Colon (tissue), 2 donors: Measurements from ENCODE around the gene CLEC2A.
"Not testable (repeated sequence)": the region's sequence is repeated elsewhere in the genome, so short reads cannot be mapped to it uniquely, and the experiment has no call there.

Source experiments
- FAIRE-seq: peaks from 2 replicates; lab custom pipeline; 2012; peaks lifted over from hg19 to GRCh38; lab: Jason Lieb, UNC
- donor health status: control.
- donor health status: control.

The CLEC2A gene, protein sequence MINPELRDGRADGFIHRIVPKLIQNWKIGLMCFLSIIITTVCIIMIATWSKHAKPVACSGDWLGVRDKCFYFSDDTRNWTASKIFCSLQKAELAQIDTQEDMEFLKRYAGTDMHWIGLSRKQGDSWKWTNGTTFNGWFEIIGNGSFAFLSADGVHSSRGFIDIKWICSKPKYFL

GRCh38 chr12:9932270-9932669 lies at the start of gene CLEC2A:
TSS of gene CLEC2A (minus strand) at chr12:9932370. CDS start at chr12:9932329, 41 bp downstream.
- FAIRE-seq: no peak

GRCh38 chr12:9980126-9980525 lies 48.0 kb upstream of the CLEC2A start:
- no peak for FAIRE-seq

GRCh38 chr12:9977916-9978315 lies 45.7 kb upstream of the CLEC2A start:
- no peak for FAIRE-seq

DNA sequence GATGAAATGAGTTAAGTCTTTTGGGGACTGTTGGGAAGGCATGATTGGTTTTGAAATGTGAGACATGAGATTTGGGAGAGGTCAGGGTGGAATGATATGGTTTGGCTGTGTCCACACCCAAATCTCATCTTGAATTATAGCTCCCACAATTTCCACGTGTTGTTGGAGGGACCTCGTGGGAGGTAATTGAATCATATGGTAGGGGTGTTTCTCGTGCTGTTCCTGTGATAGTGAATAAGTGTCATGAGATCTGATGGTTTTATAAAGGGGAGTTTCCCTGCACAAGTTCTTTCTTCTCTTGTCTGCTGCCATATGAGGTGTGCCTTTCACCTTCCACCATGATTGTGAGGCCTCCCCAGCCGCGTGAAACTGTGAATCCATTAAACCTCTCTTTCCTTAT lies 44.5 kb upstream of the CLEC2A start:
- FAIRE-seq: not testable (repeated sequence)

GRCh38 chr12:9975614-9976013 lies 43.4 kb upstream of the CLEC2A start:
- FAIRE-seq: no peak

DNA sequence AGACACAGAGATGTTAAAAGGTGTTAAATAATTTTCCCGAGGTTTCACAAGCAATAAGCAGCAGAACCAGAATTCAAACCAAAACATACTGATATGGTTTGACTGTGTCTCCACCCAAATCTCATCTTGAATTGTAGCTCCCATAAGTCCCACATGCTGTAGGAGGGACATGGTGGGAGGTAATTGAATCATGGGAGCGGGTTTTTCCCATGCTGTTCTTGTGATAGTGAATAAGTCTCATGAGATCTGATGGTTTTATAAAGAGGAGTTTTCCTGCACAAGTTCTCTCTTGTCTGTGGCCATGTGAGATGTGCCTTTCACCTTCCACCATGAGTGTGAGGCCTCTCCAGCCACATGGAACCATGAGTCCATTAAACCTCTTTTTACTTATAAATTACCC lies 42.6 kb upstream of the CLEC2A start:
- FAIRE-seq: not testable (repeated sequence)

- no peak for FAIRE-seq
Observed at GRCh38 chr12:9973949-9974348, 41.8 kb upstream of the CLEC2A start.

DNA sequence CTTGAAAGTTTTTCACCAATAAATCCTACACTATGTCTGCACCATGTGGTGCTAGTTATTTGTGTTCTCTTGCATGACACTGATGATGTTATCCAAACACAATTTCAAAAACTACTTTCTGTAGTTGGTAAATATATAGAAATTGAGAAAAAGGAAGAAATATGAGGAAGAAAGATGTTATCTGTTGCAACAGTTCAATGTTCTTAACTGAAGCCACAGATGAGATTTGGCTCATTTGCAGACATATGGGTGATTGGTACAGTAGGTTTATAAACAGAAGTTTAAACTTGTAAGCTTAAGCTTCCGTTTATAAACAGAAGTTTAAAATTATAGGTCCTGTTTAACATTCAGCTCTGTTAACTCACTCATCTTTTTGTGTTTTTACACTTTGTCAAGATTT lies 39.0 kb upstream of the CLEC2A start, which contains the start of gene CLEC12A:
Gene CLEC12A, plus strand, starts transcription at position 229 of the 400 bp plus-strand sequence. CDS start 188 bp downstream, outside the sequence.
- no peak for FAIRE-seq

- no peak for FAIRE-seq
Observed at GRCh38 chr12:9969673-9970072, 37.5 kb upstream of the CLEC2A start.

DNA sequence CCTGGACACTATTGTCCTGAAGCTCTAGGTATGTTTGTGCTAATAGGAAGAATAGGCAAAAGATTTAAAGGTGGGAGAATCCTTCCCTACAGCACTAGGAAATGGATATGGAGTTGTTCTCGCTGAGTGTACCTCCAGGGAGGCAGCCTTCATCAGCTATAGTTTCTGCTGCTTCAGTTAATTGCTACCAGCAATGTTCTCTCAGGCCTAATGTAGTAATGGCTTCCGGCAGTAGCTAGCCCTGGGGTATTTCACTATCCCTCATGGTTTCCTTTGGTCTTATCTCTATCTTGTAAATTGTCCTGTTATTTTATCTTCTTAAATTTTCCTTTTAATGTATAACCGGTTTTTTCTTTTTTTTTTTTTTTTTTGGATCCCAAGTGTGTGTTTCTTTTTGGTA lies 29.7 kb upstream of the CLEC2A start:
- no peak for FAIRE-seq

- FAIRE-seq: no peak
Observed at GRCh38 chr12:9961106-9961505, 28.9 kb upstream of the CLEC2A start.

DNA sequence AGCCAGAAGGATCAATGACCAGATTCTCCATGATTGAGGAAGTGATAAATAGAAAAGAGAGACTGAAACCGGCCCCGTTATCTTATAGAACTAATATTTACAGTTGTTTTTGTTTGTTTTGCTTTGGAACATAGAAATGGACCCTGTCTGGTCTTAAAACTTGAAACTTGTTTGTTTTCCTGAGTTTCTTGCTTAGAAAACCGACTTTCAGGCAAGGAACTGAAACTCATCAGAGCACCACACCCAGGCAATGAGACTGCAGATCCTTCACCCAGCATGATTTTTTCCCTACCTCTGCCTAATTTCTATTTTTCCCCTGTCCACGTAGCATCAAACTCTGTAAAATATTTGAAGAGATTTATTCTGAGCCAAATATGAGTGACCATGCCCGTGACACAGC lies 28.4 kb upstream of the CLEC2A start:
- FAIRE-seq: no peak

DNA sequence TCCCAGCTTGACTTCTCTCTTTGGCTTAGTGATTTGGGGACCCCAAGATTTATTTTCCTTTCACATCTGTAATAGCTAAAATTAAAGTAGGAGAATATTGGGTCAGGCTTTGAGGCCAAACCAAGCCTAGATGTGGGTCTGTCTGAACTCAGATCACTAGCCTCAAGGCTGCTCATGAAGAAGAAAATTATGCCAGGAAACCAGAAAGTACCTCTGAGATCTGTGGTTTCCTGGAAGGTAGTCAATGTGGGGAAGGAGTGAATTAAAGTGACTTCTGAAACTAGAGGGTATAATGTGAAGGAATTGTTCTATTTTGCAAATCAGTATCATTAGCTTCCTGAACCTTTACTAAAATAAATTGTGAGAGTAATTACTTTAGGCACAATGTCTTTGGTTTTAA lies 25.7 kb upstream of the CLEC2A start:
- FAIRE-seq: no peak

DNA sequence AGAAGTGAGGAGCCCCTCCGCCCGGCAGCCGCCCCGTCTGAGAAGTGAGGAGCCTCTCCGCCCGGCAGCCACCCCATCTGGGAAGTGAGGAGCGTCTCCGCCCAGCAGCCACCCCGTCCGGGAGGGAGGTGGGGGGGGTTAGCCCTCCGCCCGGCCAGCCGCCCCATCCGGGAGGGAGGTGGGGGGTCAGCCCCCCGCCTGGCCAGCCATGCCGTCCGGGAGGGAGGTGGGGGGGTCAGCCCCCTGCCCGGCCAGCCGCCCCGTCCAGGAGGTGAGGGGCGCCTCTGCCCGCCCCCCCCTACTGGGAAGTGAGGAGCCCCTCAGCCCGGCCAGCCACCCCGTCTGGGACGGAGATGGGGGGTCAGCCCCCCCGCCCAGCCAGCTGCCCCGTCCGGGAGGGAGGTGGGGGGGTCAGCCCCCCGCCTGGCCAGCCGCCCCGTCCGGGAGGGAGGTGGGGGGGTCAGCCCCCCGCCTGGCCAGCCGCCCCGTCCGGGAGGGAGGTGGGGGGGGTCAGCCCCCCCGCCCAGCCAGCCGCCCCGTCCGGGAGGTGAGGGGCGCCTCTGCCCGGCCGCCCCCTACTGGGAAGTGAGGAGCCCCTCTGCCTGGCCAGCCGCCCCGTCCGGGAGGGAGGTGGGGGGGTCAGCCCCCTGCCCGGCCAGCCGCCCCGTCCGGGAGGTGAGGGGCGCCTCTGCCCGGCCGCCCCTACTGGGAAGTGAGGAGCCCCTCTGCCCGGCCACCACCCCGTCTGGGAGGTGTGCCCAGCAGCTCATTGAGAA lies 21.0 kb upstream of the CLEC2A start:
- FAIRE-seq: not testable (repeated sequence)

DNA sequence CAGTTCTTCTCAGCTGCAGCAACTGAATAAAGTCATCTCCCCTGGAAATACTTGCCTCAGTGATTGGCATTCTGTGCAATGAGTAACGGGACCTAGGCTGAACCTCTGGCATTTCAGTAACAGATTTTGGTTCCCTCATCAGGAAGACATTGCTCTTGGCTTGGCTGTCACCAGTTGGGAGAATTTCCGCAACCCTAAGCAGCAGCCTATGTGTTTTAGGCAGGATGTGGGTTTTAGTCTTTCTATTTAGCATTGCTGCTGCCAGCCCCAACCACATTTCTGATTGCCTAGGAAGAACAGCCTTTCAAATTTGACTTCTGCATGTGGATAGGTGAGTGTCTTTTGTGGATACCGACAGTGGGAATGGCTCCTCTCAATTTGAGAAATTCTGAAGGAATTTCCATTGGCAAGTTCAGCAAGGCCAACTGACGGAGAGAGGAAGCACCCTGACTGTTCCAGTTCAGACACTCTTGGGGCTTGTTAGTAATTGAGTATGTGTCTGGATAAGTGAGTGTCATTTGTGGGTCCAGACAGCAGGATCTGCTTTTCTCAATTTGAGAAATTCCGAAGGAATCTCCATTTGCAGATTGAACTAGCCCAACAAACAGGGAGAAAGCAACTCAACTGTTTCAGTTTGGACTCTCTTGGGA lies 19.0 kb upstream of the CLEC2A start:
- FAIRE-seq: no peak

DNA sequence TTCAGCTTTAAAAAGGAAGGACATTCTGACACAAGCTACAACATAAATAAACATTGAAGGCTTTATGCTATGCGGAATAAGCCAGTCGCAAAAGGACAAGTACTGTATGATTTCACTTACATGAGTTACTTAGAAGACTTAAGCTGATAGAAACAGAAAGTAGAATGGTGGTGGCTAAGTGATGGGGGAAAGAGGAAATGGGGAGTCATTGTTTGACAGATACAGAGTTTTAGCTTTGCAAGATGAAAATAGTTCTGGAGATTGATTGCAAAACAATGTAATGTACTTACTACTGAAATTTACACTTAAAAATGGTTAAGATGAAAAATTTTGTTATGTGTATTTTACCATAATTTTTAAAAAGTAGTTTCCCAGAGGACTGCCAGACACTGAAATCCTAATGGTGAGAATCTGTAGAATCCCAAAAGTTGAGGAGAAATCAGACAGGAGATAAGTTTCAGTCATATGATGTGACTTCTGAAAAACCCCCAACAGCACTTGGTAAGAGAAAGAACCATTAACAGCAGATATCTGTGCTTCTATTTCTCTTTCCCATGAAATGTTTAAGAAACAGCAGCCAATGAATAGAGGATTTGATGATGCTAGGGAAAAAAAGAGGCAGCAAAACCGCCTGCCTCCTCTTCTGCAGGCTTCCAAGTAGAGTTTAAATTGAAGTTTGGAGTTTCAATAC lies 16.6 kb upstream of the CLEC2A start:
- no peak for FAIRE-seq

DNA sequence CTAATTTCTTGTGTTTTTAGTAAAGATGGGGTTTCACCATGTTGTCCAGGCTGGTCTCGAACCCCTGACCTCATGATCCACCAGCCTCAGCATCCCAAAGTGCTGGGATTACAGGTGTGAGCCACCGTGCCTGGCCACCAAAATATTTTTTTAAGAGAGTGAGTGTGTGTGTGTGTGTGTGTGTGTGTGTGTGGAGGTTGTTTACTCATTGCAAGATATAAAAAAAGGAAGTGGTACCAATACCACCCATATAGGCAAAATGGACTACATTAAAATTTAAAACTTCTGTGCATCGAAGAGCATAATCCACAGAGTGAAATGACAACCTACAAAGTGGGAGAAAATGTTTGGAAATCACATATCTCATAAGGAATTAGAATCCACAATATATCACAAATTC lies 15.5 kb upstream of the CLEC2A start:
- FAIRE-seq: no peak

GRCh38 chr12:9944391-9944790 lies 12.2 kb upstream of the CLEC2A start:
- no peak for FAIRE-seq

DNA sequence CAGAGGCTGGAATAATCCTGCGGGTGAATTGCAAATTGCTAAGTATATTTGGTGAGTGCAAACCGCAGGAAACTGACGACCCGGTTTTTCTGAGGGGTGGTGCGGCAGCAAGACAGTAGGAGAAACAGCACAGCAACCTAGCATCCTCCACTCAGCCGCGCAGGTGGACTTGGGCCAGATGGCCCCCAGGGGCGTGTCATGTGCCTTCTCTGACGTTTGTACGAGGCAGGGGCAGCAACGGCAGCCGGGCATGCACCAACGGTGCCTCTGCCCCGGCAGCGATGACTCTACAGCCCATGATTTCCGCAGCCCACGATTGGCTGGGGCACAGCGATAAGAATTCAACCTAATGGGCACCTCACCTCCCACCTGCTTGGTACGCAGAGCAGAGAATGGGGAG lies 11.1 kb upstream of the CLEC2A start:
- no peak for FAIRE-seq

GRCh38 chr12:9941838-9942237 lies 9.7 kb upstream of the CLEC2A start:
- FAIRE-seq: no peak

- FAIRE-seq: no peak
Observed at GRCh38 chr12:9940375-9940774, 8.2 kb upstream of the CLEC2A start.

- no peak for FAIRE-seq
Observed at GRCh38 chr12:9936591-9936990, 4.4 kb upstream of the CLEC2A start.

- FAIRE-seq: no peak
Observed at GRCh38 chr12:9935026-9935425, 2.9 kb upstream of the CLEC2A start.
